GM08714 (cell line): Measurements from ENCODE around the gene FAM168A.
"Not testable (repeated sequence)": the region's sequence is repeated elsewhere in the genome, so short reads cannot be mapped to it uniquely, and the experiment has no call there.

ENCODE experiments used
- H3K4me3 ChIP-seq: fragments of 200-500 bp; sonication (Bioruptor generic); 2 replicates; pipeline ENCODE4 v1.5.1; 2014; ENCODE audit warnings: mild to moderate bottlenecking, low read length, inconsistent platforms
- ZNF274 ChIP-seq: IDR thresholded peaks from 2 replicates; pipeline ENCODE4 v1.6.1; 2012; ENCODE audit warnings: mild to moderate bottlenecking, low read depth, low read length

Gene FAM168A

DNA sequence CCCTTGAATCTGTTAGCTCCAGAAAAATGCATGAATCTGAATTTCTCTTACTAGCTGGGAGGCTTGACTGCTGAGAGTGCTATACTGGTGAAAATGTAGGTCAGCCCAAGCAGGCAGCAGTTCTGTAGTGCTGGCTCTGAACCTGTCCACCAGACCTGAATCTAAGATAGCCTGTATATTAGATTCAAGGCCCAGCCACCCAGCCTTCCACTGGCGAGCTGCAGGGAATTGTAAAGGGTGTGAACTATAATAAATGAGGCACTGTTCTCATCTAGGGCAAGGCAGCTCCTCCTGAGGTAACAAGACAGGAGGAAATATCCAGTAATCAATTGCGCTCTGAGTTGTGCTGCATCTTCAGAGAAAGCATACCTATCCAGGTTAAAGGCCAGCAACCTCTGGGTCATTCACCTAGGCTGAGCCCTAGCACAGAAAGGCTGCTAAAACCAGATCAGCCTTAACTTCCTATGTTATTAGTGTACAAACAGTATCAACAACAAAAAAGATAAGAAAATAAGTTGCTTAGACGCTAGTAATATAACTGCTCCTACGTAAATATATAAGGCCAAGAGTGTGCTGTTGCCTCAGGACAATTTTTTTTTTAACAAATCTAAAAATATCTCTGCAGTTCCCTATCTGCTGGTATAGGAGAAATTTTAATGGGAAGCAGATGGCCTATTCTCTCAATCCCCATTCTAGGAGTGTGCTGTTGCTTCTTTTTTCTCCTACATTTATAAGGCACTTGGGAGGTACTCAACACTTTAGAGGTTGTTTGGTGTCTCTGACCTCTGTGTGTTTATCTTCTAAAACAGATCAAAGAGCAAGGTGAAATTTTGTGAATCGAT is 158.7 kb downstream of the FAM168A start:
- no peak for TF ChIP-seq ZNF274
- H3K4me3 ChIP-seq = no peak overlapping the region

DNA sequence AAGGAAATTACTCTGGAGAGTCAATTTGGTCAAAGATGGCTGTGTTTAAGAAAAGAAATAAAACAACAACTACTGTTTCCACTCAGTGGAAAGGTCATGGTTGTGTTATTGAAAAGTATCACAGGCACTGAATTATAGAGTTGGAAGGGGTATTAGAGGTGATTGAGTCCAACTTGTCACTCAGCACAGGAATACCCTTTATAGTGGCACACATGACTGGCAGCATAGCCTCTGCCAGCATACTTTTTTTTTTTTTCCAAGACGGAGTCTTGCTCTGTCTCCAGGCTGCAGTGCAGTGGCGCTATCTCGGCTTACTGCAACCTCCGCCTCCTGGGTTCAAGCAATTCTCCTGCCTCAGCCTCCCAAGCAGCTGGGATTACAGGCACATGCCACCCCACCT is 161.1 kb downstream of the FAM168A start:
- not testable (repeated sequence) for H3K4me3 ChIP-seq

DNA sequence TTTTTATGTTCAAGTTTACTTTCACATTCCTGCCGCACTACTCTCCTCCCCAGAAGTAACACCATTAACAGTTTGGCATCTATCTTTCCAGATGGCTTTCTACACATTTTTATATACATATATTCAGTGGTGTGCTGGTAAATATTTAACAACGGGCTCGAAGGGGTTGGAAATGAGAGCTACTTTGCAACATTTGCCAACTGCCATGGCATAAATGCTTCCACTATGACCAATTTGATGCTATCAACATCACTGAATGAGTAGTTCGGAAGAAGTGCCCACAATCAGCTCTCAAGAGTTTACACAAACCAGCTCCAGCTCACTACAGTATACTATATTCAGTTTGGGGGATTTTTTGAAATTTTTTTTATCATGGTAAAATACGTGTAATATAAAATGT is 166.5 kb downstream of the FAM168A start:
- no peak for TF ChIP-seq ZNF274
- no peak overlapping the region for H3K4me3 ChIP-seq

DNA sequence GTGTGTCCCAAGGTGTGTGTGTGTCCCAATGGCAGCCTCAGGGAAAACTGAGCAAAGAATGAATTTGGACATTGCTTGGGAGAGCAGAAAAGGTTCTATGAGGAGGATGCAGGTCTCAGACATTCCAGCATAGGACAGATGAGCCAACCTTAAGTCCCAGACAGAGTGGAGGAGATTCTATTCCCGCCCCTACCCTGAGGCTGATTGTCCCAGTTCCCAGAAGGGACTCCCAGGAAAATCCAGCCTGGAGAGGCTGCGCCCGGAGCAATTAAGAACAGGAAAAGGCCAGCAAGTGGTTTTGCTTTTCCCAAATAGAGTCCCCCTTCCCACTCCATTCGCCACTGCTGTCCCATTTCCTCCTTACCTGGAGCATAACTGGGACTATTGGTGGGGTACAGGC is 167.6 kb downstream of the FAM168A start:
- no peak overlapping the region for H3K4me3 ChIP-seq
- no peak for TF ChIP-seq ZNF274

DNA sequence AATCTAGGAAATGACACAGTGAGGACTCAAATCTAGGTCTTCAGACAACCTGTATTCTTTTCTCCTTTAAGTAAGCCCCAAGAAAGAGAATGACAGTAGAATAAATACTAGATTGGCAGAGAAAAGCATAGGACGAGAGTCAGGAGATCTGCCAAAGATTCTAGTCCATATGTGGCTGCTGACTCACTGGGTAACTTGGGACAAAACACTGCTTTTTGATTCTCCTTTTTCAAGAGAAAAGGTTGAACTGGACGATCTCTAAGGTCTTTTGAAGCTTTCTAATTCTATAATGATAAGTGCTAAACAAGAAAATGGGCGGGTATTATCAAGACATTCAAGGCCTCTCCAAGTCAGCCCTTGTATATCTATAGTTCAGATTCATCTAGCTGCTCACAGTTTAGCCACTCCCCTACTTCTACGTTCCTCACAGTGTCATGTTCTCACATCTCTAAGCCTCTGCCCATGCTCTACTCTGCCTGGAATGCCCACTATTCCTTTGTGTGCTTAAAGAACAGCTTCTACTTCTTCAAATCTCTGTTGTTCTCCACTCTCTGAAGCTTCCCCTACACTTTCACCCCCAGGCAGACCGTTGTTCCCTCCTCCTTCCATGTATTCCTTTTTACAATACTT is 168.7 kb downstream of the FAM168A start:
- TF ChIP-seq ZNF274 = no peak
- H3K4me3 ChIP-seq = no peak overlapping the region

DNA sequence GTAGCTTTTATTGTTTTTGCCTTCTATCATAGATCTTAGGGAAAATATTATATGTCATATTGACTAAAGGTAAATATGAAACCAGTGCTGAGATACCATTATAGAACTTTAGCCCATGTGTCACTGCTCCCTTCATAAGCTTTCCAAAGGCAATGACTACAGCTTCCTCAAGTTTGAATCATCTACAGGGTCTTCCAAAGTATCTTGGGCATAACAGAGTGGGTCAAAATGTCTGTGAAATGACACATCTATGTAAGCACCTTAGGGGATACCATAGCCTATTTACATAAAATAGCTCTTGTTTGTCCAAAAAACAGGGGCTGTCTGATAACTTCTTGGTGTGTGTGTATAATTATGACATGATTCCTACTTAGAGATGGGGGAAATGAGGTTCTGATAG is 169.2 kb downstream of the FAM168A start:
- H3K4me3 ChIP-seq = no peak overlapping the region

DNA sequence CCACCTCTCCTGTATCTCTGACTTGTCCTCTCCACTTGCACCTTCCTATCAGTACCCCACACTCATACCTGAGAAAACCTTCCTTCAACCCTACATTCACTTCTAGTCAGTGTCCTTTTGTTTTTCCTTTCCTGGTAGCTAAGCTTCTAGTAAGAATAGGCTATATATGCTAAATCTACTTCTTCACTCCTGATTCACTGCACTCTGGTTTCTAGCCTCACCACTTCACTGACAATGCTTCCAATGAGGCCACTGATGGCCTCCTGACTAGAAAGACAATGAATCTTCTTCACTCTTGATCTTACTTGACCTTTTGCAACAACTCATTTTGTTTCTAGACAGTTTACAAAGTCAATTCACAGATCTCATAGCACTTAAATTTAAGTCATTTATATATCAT is 169.7 kb downstream of the FAM168A start:
- no peak for TF ChIP-seq ZNF274
- no peak overlapping the region for H3K4me3 ChIP-seq

More for the DNA sequence above, 169.2 kb downstream of the FAM168A start:
- TF ChIP-seq ZNF274 = no peak

DNA sequence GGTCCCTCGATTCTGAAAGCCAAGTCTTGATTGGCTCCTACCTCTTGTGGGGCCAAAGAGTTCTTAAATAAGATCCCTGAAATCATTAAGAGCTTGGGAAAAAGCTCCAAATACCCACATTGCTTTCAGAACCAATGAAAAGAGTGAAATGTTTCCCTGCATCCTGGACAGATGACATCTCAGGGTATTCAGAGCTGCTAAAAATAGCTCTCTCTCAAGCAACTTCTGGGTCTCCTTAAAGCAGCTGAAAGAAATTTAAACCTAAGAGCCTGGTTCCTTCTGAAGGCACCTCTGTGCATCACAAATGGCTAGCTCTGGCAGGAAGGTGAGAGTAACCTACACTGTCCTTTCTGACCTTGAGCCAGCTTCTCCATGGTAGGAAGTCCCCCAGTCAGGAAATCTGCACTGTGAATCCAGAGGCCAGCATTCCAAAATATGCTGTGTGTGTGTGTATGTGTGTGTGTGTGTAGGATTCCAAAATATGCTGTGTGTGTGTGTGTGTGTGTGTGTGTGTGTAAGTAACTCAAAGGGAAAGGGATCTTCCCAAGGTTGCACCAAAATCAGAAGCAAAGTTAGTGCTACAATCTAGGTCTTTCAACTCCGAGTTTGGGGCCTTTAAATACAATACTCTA is 171.6 kb downstream of the FAM168A start:
- no peak overlapping the region for H3K4me3 ChIP-seq
- no peak for TF ChIP-seq ZNF274

DNA sequence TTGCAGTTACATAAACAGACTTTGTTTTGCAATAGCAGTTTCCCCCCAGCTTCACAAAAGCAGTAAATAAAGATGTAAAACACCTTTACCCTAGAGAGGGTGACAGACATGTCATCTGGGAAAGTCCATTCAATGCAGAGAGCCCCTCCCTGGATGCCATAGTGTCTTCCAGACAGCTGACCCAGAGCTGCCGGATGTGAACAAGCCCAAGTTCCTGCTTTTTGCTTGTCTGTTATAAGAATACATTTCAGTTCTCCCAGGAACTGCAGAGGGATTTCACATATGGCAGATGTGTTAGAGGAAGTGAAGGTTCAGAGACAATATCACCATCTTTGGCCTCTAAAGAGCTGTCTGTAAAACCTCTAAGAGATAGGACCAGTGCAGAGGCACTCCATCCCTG is 172.8 kb downstream of the FAM168A start:
- TF ChIP-seq ZNF274 = no peak
- H3K4me3 ChIP-seq = no peak overlapping the region

DNA sequence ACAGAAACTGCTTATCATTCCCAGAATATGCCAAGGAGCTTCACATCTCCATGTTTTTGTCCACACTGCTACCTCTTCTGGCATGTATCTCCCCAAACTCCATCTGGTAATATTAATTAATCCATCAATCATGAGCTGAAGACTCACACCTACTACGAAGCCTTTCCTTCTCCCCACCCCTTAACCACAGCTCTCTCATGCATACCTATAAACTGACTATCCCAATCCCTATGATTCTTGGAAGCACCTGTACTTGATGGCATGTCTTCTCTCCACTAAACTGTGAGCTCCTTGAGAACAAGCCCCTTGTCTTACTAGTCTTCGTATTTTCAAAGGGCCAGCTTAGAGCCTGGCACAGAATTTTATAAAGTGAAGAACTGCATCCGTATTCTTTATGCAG is 174.4 kb downstream of the FAM168A start:
- no peak for TF ChIP-seq ZNF274
- H3K4me3 ChIP-seq = no peak overlapping the region

DNA sequence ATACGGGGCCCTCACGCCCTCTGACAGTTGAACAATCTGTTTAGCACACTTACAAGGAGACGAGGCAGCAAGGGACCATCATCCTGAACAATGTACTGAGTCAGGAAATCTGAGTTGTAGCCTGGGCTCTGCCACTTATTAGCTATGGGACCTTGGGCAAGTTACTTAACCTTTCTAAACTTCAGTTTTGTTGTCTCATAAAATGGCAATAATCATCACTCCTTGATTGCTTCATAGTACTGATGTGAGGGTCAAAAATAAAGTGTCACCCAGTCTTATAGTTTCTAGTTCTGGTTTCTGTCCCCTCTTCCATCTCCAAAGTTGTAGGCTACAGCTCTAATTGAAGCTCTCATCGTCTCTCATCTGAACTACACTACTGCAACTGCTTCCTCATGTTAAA is 175.0 kb downstream of the FAM168A start:
- TF ChIP-seq ZNF274 = no peak
- no peak overlapping the region for H3K4me3 ChIP-seq

DNA sequence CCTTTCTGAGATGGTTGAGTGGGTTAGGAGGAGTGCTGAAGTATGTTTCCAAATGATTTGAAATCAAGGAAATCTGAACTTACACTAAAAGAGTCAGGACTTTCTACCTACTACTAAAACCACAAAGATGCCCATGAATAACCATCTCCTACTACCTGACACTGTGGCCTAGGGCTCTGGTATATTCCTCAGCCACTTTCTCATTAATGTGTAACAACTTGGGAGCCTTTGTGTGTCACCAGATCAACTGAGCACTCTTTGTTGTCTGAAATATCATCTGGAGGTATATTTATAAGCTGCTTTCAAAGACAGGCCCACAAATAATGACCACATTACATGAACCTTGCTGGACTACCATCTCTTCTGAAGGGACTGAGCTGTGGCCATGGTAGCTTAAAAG is 177.8 kb downstream of the FAM168A start:
- no peak overlapping the region for H3K4me3 ChIP-seq
- TF ChIP-seq ZNF274 = no peak

DNA sequence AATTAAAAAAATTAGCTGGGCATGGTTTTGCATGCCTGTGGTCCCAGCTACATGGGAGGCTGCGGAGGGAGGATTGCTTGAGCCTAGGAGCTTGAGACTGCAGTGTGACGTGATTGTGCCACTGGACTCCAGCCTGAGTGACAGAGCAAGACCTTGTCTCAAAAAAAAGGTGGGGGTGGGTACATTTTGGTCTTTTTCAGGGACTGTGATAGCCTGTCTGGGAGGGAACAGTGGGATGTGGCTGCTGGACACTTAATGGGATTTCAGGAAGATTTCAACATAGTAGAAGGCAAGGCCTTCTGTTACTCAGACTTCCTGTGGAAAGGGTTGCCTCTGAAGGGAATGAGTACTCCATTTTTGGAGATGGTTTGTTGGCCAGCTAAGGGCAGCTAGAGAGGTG is 181.1 kb downstream of the FAM168A start:
- no peak overlapping the region for H3K4me3 ChIP-seq
- TF ChIP-seq ZNF274 = no peak

DNA sequence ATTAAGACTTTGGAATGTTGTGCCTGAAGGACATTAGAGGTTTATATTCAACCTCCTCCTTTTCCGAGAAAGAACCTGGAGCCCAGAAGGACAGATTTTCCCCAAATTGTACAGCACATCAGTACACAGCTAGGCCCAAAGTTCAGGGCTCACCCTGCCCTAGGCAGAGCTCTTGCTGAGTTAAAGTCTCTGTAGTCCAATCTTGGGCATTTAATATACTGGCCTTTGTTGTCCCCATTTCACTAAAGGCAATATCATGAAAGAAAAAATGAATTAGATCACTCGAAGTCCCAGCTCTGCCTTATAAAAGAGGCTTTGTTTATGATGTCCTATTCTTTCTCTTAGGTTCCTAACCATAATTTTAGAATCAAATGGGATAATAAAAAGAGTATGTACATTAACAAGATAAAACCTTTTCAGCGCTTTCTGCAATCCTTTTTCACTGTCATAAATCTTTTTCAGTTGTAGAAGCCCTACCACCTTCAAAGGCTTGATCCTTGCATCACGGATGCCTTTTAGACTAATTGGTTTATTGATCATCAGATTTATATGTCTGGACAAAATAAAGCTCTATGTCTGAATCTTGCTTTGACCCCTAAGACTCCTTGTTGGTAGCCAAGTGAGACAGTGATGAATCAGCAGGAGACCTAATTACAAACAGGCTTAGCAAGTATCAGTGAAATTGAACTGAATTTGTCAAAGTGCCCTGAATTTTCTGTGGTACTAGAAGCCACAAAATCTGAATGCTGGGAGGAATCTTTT is 181.9 kb downstream of the FAM168A start:
- no peak for TF ChIP-seq ZNF274
- H3K4me3 ChIP-seq = no peak overlapping the region
